BE2C (cell line): ENCODE measurements around the gene AZIN2.

Experiments used
- DNase-seq: peaks from one replicate; pipeline ENCODE4 v3.0.0-alpha.2; 2020
- H3K27me3 ChIP-seq: fragments of 250-450 bp; sonication (Bioruptor Pico); 2 replicates; pipeline ENCODE4 v1.5.1; 2020; ENCODE audit warnings: mild to moderate bottlenecking
- H3K36me3 ChIP-seq: fragments of 250-450 bp; sonication (Bioruptor Pico); 2 replicates; pipeline ENCODE4 v1.5.1; 2020; ENCODE audit warnings: mild to moderate bottlenecking
- H3K4me1 ChIP-seq: fragments of 250-450 bp; sonication (Bioruptor Pico); 2 replicates; pipeline ENCODE4 v1.5.1; 2020
- H3K4me3 ChIP-seq: 2 replicates; pipeline ENCODE4 v1.5.1; 2011; ENCODE audit warnings: low read depth, low read length
- H3K9me3 ChIP-seq: fragments of 250-450 bp; sonication (Bioruptor Pico); 2 replicates; pipeline ENCODE4 v1.5.1; 2020
- TF ChIP-seq, protein P1 (sequence below): IDR thresholded peaks from 2 replicates; pipeline ENCODE4 v1.5.1; 2012; ENCODE audit warnings: mild to moderate bottlenecking, low read depth, low read length

AZIN2 gene

DNA sequence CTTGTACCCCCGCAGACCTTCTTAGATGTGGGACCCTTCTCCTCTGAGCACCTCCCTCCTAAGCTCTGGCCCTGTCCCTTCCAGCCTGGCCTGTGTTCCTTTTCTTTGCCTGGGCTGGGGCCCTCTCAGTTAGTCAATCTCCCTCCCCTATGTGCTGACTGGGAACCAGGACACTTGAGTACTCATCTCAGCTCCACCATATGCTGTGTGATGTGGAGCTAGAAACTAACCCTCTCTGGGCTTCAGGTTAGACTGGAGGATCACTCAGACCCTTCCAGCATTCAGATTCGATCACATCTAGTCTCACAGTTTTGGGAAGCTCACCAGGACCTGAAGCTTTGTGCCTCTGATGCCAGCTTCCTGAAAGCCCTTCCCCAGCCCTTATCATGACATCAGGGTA, 60.3 kb downstream of the AZIN2 start:
- Histone ChIP-seq H3K4me3 (no peak overlapping the region), H3K9me3 (no peaks in the 10 kb centered on the region), H3K27me3 (no peaks in the 10 kb centered on the region), H3K36me3 (no peaks in the 10 kb centered on the region), H3K4me1 (no peaks in the 10 kb centered on the region; the same call in 1 of the 2 replicates)
- TF ChIP-seq, protein P1, sequence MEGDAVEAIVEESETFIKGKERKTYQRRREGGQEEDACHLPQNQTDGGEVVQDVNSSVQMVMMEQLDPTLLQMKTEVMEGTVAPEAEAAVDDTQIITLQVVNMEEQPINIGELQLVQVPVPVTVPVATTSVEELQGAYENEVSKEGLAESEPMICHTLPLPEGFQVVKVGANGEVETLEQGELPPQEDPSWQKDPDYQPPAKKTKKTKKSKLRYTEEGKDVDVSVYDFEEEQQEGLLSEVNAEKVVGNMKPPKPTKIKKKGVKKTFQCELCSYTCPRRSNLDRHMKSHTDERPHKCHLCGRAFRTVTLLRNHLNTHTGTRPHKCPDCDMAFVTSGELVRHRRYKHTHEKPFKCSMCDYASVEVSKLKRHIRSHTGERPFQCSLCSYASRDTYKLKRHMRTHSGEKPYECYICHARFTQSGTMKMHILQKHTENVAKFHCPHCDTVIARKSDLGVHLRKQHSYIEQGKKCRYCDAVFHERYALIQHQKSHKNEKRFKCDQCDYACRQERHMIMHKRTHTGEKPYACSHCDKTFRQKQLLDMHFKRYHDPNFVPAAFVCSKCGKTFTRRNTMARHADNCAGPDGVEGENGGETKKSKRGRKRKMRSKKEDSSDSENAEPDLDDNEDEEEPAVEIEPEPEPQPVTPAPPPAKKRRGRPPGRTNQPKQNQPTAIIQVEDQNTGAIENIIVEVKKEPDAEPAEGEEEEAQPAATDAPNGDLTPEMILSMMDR = no peak
- DNase-seq = no peak

DNA sequence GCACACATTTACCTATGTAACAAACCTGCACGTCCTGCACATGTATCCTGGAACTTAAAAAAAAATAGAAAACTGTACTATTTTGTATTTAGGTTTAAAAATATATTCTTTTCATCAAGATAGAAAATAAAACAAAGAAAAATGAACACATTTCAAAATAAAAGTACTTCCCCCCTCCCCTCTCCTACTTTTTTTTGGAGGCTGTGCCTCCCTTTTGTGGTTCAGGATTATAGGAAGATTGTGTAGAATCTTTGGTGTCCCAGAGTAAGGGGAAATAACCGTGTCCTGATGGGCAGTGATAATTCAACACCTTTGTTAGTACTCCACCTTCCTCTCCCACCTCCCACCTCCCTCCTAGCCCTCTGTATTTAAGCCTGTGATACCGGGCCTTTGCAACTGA, 60.8 kb downstream of the AZIN2 start:
- Histone ChIP-seq H3K4me1 (no peaks in the 10 kb centered on the region; the same call in 1 of the 2 replicates), H3K27me3 (no peaks in the 10 kb centered on the region), H3K4me3 (no peak overlapping the region), H3K36me3 (no peaks in the 10 kb centered on the region), H3K9me3 (no peaks in the 10 kb centered on the region)
- TF ChIP-seq, protein P1 = no peak
- DNase-seq = no peak

DNA sequence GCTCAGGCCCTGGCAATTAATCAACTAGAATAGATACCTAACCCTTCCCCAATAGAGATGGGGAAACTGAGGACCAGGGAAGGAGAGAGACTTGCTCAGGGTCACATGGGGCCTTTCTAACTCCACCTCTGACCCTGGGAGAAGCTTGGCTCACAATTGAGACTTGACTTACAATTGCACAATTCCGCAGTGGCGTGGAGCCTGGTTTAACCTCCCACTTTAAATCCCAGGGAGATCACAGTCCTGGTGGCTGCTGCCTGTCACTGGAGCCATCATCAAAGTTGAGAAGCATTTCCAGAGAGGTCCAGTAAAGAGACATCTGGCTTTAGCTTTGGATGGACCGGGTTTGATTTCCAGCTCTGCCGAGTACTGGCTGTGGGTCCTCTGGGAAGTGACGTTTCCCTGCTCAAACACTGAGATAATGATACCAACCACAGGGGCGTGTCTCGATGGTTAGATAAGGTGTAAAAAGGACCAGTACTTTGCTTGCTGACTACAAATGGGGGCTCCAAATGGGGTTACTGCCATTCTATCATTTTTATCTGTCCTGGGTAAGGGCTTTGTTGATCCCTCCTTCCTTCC, 61.6 kb downstream of the AZIN2 start:
- TF ChIP-seq, protein P1 = no peak
- Histone ChIP-seq H3K9me3 (no peaks in the 10 kb centered on the region), H3K4me3 (no peak overlapping the region), H3K4me1 (no peaks in the 10 kb centered on the region; the same call in 1 of the 2 replicates), H3K27me3 (no peaks in the 10 kb centered on the region), H3K36me3 (no peaks in the 10 kb centered on the region)
- no peak for DNase-seq

DNA sequence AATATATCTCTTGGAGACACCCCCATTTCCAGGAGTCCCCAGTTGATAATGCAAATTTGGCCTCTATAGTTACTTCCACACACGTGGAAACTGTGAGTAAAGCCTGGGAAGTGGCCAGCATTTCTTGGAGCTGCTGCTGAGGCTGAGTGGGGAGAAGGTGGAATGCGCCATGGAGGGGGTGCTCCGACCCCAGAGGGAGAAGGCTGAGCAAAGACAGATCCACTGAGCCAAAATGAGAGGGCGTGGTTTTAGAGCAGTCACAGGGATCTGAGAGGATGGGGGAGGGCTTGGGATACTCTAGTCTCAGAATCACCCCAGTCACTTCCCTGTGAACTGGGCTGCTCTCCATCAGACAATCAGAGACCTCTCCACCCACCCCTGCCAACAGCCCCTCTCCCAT, 62.2 kb downstream of the AZIN2 start:
- H3K36me3 ChIP-seq = no peaks in the 10 kb centered on the region
- H3K4me3 ChIP-seq = no peak overlapping the region
- H3K9me3 ChIP-seq = no peaks in the 10 kb centered on the region
- H3K27me3 ChIP-seq = no peaks in the 10 kb centered on the region
- TF ChIP-seq, protein P1 = no peak
- DNase-seq = no peak
- H3K4me1 ChIP-seq = no peaks in the 10 kb centered on the region; the same call in 1 of the 2 replicates

DNA sequence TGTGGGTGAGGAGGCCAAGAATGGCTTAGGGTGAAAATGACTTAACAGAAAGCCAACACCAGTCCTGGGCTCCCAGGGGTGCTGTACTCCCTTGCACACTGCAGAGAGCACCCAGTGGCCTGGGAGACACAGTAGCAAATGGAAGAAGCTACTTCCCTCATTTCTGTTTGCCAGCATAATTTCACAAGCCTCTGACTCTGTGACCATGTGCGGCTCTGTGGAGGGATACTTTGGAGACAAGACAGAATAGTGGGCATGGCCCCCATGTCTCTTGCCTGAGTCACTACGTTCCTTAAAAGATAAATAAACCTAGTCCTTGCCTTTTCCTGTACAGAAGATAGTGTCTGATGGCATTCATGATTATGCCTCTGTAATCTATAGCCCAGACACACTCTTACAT, 62.7 kb downstream of the AZIN2 start:
- Histone ChIP-seq H3K9me3 (no peaks in the 10 kb centered on the region), H3K4me1 (no peaks in the 10 kb centered on the region; the same call in 1 of the 2 replicates), H3K4me3 (no peak overlapping the region), H3K27me3 (no peaks in the 10 kb centered on the region), H3K36me3 (no peaks in the 10 kb centered on the region)
- DNase-seq = no peak
- TF ChIP-seq, protein P1 = no peak

DNA sequence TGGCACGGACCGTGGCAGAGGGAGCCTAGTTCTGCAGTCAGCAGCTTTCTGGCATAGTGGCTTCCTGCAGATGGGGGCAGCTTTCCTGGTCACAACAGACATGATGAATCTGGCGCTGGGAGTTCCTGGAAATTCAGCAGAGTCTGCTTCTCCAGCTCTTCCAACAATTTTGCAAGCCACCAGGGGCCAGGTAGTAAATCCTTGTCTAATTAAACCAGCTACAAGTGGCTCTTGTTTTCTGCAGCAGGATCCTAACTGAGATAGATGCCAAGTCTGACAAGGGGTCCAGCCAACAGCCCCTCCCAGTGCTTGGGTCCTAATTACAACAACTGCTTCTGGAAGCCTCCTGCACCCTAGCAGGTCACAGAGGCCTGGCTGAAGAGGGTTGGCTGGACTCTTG, 65.0 kb downstream of the AZIN2 start:
- H3K36me3 ChIP-seq = no peaks in the 10 kb centered on the region
- H3K4me3 ChIP-seq = no peak overlapping the region
- no peaks in the 10 kb centered on the region; the same call in 1 of the 2 replicates for H3K4me1 ChIP-seq
- no peak for DNase-seq
- TF ChIP-seq, protein P1 = no peak
- no peaks in the 10 kb centered on the region for H3K9me3 ChIP-seq
- no peaks in the 10 kb centered on the region for H3K27me3 ChIP-seq
